Measurements from ENCODE around the gene FOXC2.

DNA sequence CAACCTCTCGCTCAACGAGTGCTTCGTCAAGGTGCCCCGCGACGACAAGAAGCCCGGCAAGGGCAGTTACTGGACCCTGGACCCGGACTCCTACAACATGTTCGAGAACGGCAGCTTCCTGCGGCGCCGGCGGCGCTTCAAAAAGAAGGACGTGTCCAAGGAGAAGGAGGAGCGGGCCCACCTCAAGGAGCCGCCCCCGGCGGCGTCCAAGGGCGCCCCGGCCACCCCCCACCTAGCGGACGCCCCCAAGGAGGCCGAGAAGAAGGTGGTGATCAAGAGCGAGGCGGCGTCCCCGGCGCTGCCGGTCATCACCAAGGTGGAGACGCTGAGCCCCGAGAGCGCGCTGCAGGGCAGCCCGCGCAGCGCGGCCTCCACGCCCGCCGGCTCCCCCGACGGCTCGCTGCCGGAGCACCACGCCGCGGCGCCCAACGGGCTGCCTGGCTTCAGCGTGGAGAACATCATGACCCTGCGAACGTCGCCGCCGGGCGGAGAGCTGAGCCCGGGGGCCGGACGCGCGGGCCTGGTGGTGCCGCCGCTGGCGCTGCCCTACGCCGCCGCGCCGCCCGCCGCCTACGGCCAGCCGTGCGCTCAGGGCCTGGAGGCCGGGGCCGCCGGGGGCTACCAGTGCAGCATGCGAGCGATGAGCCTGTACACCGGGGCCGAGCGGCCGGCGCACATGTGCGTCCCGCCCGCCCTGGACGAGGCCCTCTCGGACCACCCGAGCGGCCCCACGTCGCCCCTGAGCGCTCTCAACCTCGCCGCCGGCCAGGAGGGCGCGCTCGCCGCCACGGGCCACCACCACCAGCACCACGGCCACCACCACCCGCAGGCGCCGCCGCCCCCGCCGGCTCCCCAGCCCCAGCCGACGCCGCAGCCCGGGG is 1.3 kb downstream of the FOXC2 start:
- TF ChIP-seq, protein P1, sequence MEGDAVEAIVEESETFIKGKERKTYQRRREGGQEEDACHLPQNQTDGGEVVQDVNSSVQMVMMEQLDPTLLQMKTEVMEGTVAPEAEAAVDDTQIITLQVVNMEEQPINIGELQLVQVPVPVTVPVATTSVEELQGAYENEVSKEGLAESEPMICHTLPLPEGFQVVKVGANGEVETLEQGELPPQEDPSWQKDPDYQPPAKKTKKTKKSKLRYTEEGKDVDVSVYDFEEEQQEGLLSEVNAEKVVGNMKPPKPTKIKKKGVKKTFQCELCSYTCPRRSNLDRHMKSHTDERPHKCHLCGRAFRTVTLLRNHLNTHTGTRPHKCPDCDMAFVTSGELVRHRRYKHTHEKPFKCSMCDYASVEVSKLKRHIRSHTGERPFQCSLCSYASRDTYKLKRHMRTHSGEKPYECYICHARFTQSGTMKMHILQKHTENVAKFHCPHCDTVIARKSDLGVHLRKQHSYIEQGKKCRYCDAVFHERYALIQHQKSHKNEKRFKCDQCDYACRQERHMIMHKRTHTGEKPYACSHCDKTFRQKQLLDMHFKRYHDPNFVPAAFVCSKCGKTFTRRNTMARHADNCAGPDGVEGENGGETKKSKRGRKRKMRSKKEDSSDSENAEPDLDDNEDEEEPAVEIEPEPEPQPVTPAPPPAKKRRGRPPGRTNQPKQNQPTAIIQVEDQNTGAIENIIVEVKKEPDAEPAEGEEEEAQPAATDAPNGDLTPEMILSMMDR (IDR thresholded peaks at IDR 0.05), result no peak
- no peak for TF ChIP-seq POLR2A (IDR thresholded peaks at IDR 0.05)
